Panc1 (cell line): ENCODE data around the gene EIPR1.

Experiments
- CTCF ChIP-seq: fragments of 450-650 bp; IDR thresholded peaks from 2 replicates; pipeline ENCODE4 v1.5.1; 2017; ENCODE audit warnings: mild to moderate bottlenecking
- POLR2AphosphoS5 ChIP-seq: IDR thresholded peaks from 2 replicates; pipeline ENCODE4 v1.6.1; 2012; ENCODE audit warnings: mild to moderate bottlenecking, low read depth, low read length, moderate library complexity
- SIN3A ChIP-seq: IDR thresholded peaks from 2 replicates; pipeline ENCODE4 v1.6.1; 2012; ENCODE audit warnings: low read depth, mild to moderate bottlenecking, low read length, moderate library complexity, borderline replicate concordance; ENCODE audit not compliant: insufficient read depth
- TCF7L2 ChIP-seq: IDR thresholded peaks from 2 replicates; pipeline ENCODE4 v1.6.1; 2011; ENCODE audit warnings: mild to moderate bottlenecking, low read depth, low read length, inconsistent platforms

GRCh38 chr2:3169106-3169870 is 208.3 kb downstream of the EIPR1 start:
- no peak for TF ChIP-seq CTCF
- no peak for TF ChIP-seq SIN3A
- no peak for TF ChIP-seq POLR2AphosphoS5
- TF ChIP-seq TCF7L2: no peak
